ENCODE measurements around the gene VEGFC. TPM values are rescaled to one million over a fixed set of nuclear protein-coding genes. Genes with fewer than 3 reads are reported as not detected.

The VEGFC gene
- total RNA-seq, 1 donor from 2014 or later, result 8.7 TPM

GRCh38 chr4:176824645-176825366 lies 32.1 kb upstream of the VEGFC start:
- TF ChIP-seq, protein P1, sequence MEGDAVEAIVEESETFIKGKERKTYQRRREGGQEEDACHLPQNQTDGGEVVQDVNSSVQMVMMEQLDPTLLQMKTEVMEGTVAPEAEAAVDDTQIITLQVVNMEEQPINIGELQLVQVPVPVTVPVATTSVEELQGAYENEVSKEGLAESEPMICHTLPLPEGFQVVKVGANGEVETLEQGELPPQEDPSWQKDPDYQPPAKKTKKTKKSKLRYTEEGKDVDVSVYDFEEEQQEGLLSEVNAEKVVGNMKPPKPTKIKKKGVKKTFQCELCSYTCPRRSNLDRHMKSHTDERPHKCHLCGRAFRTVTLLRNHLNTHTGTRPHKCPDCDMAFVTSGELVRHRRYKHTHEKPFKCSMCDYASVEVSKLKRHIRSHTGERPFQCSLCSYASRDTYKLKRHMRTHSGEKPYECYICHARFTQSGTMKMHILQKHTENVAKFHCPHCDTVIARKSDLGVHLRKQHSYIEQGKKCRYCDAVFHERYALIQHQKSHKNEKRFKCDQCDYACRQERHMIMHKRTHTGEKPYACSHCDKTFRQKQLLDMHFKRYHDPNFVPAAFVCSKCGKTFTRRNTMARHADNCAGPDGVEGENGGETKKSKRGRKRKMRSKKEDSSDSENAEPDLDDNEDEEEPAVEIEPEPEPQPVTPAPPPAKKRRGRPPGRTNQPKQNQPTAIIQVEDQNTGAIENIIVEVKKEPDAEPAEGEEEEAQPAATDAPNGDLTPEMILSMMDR (IDR thresholded peaks at IDR 0.05; ENCODE audit: insufficient read depth, low read length, severe bottlenecking), result no peak
- FAIRE-seq, result no peak
- Histone ChIP-seq H3K4me3 (ENCODE audit: low read depth, low read length) (no peak overlapping the region), H3K36me3 (ENCODE audit: control insufficient read depth, insufficient read depth, low read length) (no peaks in the 10 kb centered on the region), H3K27me3 (ENCODE audit: control insufficient read depth, insufficient read depth, low read length) (no peaks in the 10 kb centered on the region)
- DNase-seq (ENCODE audit: low read depth), result no peak

DNA sequence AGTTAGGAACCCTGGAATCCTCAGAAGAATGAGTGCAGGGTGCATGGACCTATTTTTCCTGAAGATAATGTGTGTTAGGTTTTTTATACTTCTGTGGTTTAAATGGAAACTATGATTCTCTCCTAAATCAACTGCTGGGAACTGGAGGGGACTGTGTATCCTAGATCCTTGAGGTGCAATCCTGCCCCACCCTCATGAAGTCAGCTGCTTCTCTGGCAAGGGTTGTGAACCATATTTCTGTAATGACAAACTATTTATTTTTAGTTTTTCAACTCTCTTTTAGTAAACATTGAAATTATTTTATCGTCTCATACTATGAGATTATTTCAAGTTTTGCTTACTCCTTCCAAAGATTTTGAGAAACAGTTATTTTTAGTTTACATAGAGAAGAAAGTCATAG lies 25.8 kb upstream of the VEGFC start:
- TF ChIP-seq, protein P1 (IDR thresholded peaks at IDR 0.05; ENCODE audit: insufficient read depth, low read length, severe bottlenecking), result no peak
- H3K36me3 ChIP-seq (ENCODE audit: control insufficient read depth, insufficient read depth, low read length), result no peaks in the 10 kb centered on the region
- DNase-seq (ENCODE audit: low read depth), result peak; percentile 11
- peak; percentile 13 for FAIRE-seq
- no peaks in the 10 kb centered on the region for H3K27me3 ChIP-seq (ENCODE audit: control insufficient read depth, insufficient read depth, low read length)
- no peak overlapping the region for H3K4me3 ChIP-seq (ENCODE audit: low read depth, low read length)

DNA sequence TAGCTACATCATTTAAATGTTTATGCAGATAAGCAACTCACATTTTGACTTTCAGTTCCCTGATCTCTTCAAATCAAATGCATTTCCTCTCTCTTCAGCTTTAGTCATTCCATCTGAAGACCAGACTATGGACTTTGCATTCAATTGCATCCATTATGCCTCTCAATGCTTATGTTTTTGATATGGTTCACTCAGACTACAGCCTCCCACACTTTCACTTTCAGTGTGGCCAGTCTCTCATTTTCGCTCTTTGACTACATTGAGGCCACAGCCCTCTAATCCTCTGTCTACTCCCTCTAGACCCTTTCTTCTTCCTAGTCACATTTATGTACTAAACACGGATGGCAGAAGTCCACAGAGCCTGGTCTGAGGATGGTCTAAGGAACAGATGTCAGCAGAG lies 24.5 kb upstream of the VEGFC start:
- DNase-seq (ENCODE audit: low read depth) (no peak), FAIRE-seq (no peak)
- no peaks in the 10 kb centered on the region for H3K27me3 ChIP-seq (ENCODE audit: control insufficient read depth, insufficient read depth, low read length)
- H3K4me3 ChIP-seq (ENCODE audit: low read depth, low read length), result no peak overlapping the region
- H3K36me3 ChIP-seq (ENCODE audit: control insufficient read depth, insufficient read depth, low read length), result no peaks in the 10 kb centered on the region
- TF ChIP-seq, protein P1 (IDR thresholded peaks at IDR 0.05; ENCODE audit: insufficient read depth, low read length, severe bottlenecking), result no peak

- H3K27me3 ChIP-seq (ENCODE audit: control insufficient read depth, insufficient read depth, low read length), result no peaks in the 10 kb centered on the region
- TF ChIP-seq, protein P1 (IDR thresholded peaks at IDR 0.05; ENCODE audit: insufficient read depth, low read length, severe bottlenecking), result no peak
- FAIRE-seq (no peak), DNase-seq (ENCODE audit: low read depth) (no peak)
- H3K4me3 ChIP-seq (ENCODE audit: low read depth, low read length), result no peak overlapping the region
- H3K36me3 ChIP-seq (ENCODE audit: control insufficient read depth, insufficient read depth, low read length), result no peaks in the 10 kb centered on the region
Observed at GRCh38 chr4:176814770-176815169, 22.0 kb upstream of the VEGFC start.

DNA sequence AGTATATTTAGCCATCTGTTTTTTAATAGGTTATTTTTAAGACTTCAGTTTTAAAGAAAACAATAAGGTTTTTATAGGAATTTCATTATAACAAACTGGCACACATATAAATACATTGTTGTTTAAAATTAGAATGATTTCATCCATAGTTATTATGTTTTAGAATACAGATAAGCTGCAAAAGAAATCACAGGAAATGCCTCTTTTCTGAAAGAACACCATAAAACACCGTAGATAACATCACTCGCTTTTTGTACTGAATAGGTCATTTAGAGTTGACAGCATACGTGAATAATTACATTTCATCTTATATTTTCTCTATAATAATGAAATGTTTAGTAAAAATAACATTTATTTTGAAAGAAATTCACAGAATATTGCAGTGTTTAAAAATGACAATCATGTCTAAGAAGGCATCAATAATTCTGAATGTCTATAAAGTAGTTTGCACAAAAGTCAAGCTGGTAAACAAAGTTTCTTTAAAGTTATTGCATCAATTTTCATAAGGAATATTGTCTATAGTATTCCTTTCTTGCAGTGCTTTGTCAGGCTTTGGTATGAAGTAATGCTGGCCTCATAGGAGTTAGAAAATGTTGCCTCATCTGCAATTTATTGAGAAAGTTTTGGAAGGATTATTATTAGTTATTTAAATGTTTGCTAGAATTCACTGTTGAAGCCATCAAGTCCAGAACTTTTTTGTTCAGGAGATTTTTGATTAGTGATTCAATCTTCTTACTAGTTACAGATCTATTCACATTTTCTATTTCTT lies 17.9 kb upstream of the VEGFC start:
- no peak overlapping the region for H3K4me3 ChIP-seq (ENCODE audit: low read depth, low read length)
- no peak for DNase-seq (ENCODE audit: low read depth)
- no peaks in the 10 kb centered on the region for H3K27me3 ChIP-seq (ENCODE audit: control insufficient read depth, insufficient read depth, low read length)
- TF ChIP-seq, protein P1 (IDR thresholded peaks at IDR 0.05; ENCODE audit: insufficient read depth, low read length, severe bottlenecking), result no peak
- FAIRE-seq, result no peak
- no peaks in the 10 kb centered on the region for H3K36me3 ChIP-seq (ENCODE audit: control insufficient read depth, insufficient read depth, low read length)

Data from bronchial epithelial cell (primary cell).